Stimulated activated CD8-positive, alpha-beta memory T cell treated with anti-CD3 and anti-CD28 coated beads, Interleukin-7, amount 100 ng/mL, for 4 hours (primary cell): Measurements from ENCODE around the gene SSUH2.
"Not testable (repeated sequence)": the region's sequence is repeated elsewhere in the genome, so short reads cannot be mapped to it uniquely, and the experiment has no call there.

Experiments
- DNase-seq, 2 donors: peaks; one replicate each; pipeline ENCODE4 v3.0.0-alpha.2; 2020; ENCODE audit warnings: low read depth in 2 of 2

Gene SSUH2

GRCh38 chr3:8644748-8645390 is at the start of gene SSUH2:
TSS of gene SSUH2 (minus strand) at chr3:8644798. CDS start at chr3:8644758, 40 bp downstream.
- no peak for DNase-seq

GRCh38 chr3:8691295-8691694 is 46.7 kb upstream of the SSUH2 start:
- not testable (repeated sequence) for DNase-seq

- DNase-seq: not testable (repeated sequence)
These were observed 40.4 kb upstream of the SSUH2 start for GRCh38 chr3:8684992-8685391.

GRCh38 chr3:8682850-8683574 is 38.4 kb upstream of the SSUH2 start:
- not testable (repeated sequence) for DNase-seq

GRCh38 chr3:8681881-8682538 is 37.4 kb upstream of the SSUH2 start:
- not testable (repeated sequence) for DNase-seq

- no peak for DNase-seq
These were observed 36.8 kb upstream of the SSUH2 start for GRCh38 chr3:8681349-8681748.

- DNase-seq: not testable (repeated sequence)
These were observed 35.4 kb upstream of the SSUH2 start for GRCh38 chr3:8679817-8680553.

GRCh38 chr3:8678751-8679150 is 34.2 kb upstream of the SSUH2 start:
- DNase-seq: no peak

- not testable (repeated sequence) for DNase-seq
These were observed 32.7 kb upstream of the SSUH2 start for GRCh38 chr3:8677258-8677657.

GRCh38 chr3:8675591-8675990 is 31.0 kb upstream of the SSUH2 start:
- not testable (repeated sequence) for DNase-seq

GRCh38 chr3:8673083-8673737 is 28.6 kb upstream of the SSUH2 start:
- DNase-seq: no peak

- no peak for DNase-seq
These were observed 24.4 kb upstream of the SSUH2 start for GRCh38 chr3:8669019-8669418.

- no peak for DNase-seq
These were observed 23.6 kb upstream of the SSUH2 start for GRCh38 chr3:8668216-8668615.

GRCh38 chr3:8667463-8668091 is 23.0 kb upstream of the SSUH2 start:
- DNase-seq: no peak

GRCh38 chr3:8665407-8665896 is 20.9 kb upstream of the SSUH2 start:
- no peak for DNase-seq

GRCh38 chr3:8663177-8664061 is 18.8 kb upstream of the SSUH2 start:
- DNase-seq: no peak

- no peak for DNase-seq
These were observed 18.0 kb upstream of the SSUH2 start for GRCh38 chr3:8662594-8662993.

- DNase-seq: no peak
These were observed 15.8 kb upstream of the SSUH2 start for GRCh38 chr3:8660175-8661118.

- DNase-seq: no peak
These were observed 14.6 kb upstream of the SSUH2 start for GRCh38 chr3:8659242-8659641.
